Measurements from ENCODE around the gene RFX3.

Gene RFX3

GRCh38 chr9:3433066-3433465 lies 92.7 kb downstream of the RFX3 start:
- no peak overlapping the region for H3K4me3 Mint-ChIP-seq
- ATAC-seq (replicated peaks) (no peak), DNase-seq (no peak)
- H3K27ac Mint-ChIP-seq, result no peak overlapping the region
- no peaks in the 10 kb centered on the region for H3K27me3 Mint-ChIP-seq
- peaks cover 0 to 16% of the 10 kb centered on the region in 2 donors for H3K4me1 Mint-ChIP-seq (ENCODE audit: low read depth in 2 of 2)
- no peaks in the 10 kb centered on the region for H3K9me3 Mint-ChIP-seq
- H3K36me3 Mint-ChIP-seq (ENCODE audit: insufficient read depth), result no peaks in the 10 kb centered on the region

GRCh38 chr9:3431890-3432289 lies 93.9 kb downstream of the RFX3 start:
- Mint-ChIP-seq H3K4me1 (ENCODE audit: low read depth in 2 of 2) (peaks cover 0 to 16% of the 10 kb centered on the region in 2 donors), H3K36me3 (ENCODE audit: insufficient read depth) (no peaks in the 10 kb centered on the region), H3K9me3 (no peaks in the 10 kb centered on the region), H3K4me3 (no peak overlapping the region), H3K27me3 (no peaks in the 10 kb centered on the region), H3K27ac (no peak overlapping the region)
- ATAC-seq (replicated peaks), result no peak
- no peak for DNase-seq

DNA sequence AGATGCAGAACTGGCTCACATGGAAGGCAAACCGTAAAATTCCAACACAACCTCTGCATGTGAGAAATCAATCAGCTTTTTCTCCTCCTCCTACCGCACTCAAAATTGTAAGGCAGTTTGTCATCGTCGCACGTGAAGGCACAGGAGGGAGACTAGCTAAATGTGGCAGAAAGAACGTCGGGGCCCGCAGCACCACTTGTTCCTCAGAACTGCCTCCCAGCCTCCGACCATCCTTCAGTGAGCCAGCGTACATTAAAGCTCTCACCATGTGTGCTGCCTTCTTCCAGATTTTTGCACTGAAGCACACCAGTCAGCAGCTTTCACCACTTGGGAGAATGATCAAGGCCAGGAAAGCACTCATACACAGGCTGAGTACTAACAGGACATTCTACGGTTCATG lies 105.9 kb downstream of the RFX3 start:
- H3K4me1 Mint-ChIP-seq (ENCODE audit: low read depth in 2 of 2), result peaks cover 2 to 17% of the 10 kb centered on the region in 2 donors
- no peak for DNase-seq
- no peaks in the 10 kb centered on the region for H3K36me3 Mint-ChIP-seq (ENCODE audit: insufficient read depth)
- no peak overlapping the region for H3K4me3 Mint-ChIP-seq
- H3K27ac Mint-ChIP-seq, result no peak overlapping the region
- H3K9me3 Mint-ChIP-seq, result no peaks in the 10 kb centered on the region
- H3K27me3 Mint-ChIP-seq, result no peaks in the 10 kb centered on the region
- ATAC-seq (replicated peaks), result no peak

- DNase-seq, result no peak
- H3K9me3 Mint-ChIP-seq, result no peaks in the 10 kb centered on the region
- no peaks in the 10 kb centered on the region for H3K36me3 Mint-ChIP-seq (ENCODE audit: insufficient read depth)
- H3K4me1 Mint-ChIP-seq (ENCODE audit: low read depth in 2 of 2), result peaks cover 2 to 8% of the 10 kb centered on the region in 2 donors
- no peaks in the 10 kb centered on the region for H3K27me3 Mint-ChIP-seq
- no peak overlapping the region for H3K27ac Mint-ChIP-seq
- no peak for ATAC-seq (replicated peaks)
- H3K4me3 Mint-ChIP-seq, result no peak overlapping the region
Measured at GRCh38 chr9:3415906-3416305, 109.9 kb downstream of the RFX3 start.

DNA sequence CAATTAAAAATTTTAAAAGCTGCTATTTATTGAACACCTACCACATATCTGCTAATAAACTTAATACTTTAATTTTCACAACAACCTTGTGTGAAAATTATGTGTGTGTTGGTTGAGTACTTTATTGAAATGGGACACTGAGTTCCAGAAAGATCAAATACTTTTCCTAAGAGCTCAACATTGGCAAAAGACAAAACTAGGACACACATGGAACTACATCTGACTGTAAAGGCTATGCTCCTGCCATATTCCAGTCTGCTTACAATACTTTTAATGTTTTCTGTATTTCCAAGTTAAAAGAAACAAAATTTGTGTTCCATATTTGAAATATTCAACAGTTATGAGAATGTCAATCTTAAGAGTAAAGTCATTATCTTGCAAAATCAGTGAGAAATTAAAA lies 111.8 kb downstream of the RFX3 start:
- no peaks in the 10 kb centered on the region for H3K9me3 Mint-ChIP-seq
- no peak overlapping the region for H3K27ac Mint-ChIP-seq
- peaks cover 2 to 8% of the 10 kb centered on the region in 2 donors for H3K4me1 Mint-ChIP-seq (ENCODE audit: low read depth in 2 of 2)
- no peaks in the 10 kb centered on the region for H3K36me3 Mint-ChIP-seq (ENCODE audit: insufficient read depth)
- H3K27me3 Mint-ChIP-seq, result no peaks in the 10 kb centered on the region
- DNase-seq (no peak), ATAC-seq (replicated peaks) (no peak)
- no peak overlapping the region for H3K4me3 Mint-ChIP-seq

DNA sequence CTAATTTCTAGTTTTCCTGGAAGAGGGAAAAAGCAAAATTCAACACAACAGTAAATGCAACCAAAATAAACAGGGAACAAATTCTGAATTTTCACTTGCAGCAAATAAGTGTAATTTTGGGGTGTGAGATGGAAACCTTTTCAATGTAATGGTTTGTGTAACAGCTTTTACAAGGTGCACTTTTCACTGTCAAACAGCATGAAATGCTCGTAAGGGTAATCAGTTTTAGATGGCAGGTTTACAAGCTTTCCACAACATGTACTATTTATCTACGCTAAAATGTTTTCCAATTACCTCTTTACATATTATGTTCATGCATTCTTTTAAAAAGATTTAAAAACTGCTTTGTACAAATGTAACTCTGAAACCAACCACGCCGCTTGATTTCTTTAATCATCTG lies 115.3 kb downstream of the RFX3 start:
- no peaks in the 10 kb centered on the region for H3K9me3 Mint-ChIP-seq
- H3K4me1 Mint-ChIP-seq (ENCODE audit: low read depth in 2 of 2), result peaks cover 3 to 12% of the 10 kb centered on the region in 2 donors
- H3K4me3 Mint-ChIP-seq, result no peak overlapping the region
- no peak overlapping the region for H3K27ac Mint-ChIP-seq
- H3K27me3 Mint-ChIP-seq, result no peaks in the 10 kb centered on the region
- DNase-seq (no peak), ATAC-seq (replicated peaks) (no peak)
- peaks cover 3% of the 10 kb centered on the region for H3K36me3 Mint-ChIP-seq (ENCODE audit: insufficient read depth)

- Mint-ChIP-seq H3K36me3 (ENCODE audit: insufficient read depth) (peaks cover 3% of the 10 kb centered on the region), H3K9me3 (no peaks in the 10 kb centered on the region), H3K27me3 (no peaks in the 10 kb centered on the region), H3K27ac (no peak overlapping the region), H3K4me3 (no peak overlapping the region), H3K4me1 (ENCODE audit: low read depth in 2 of 2) (peaks cover 3 to 12% of the 10 kb centered on the region in 2 donors)
- ATAC-seq (replicated peaks) (no peak), DNase-seq (no peak)
Measured at GRCh38 chr9:3409453-3409852, 116.3 kb downstream of the RFX3 start.

- Mint-ChIP-seq H3K9me3 (no peaks in the 10 kb centered on the region), H3K27me3 (no peaks in the 10 kb centered on the region), H3K4me1 (ENCODE audit: low read depth in 2 of 2) (peaks cover 3 to 18% of the 10 kb centered on the region in 2 donors), H3K36me3 (ENCODE audit: insufficient read depth) (peaks cover 3% of the 10 kb centered on the region), H3K4me3 (no peak overlapping the region), H3K27ac (no peak overlapping the region)
- ATAC-seq (replicated peaks) (no peak), DNase-seq (no peak)
Measured at GRCh38 chr9:3403315-3403714, 122.5 kb downstream of the RFX3 start.

GRCh38 chr9:3401221-3401954 lies 124.4 kb downstream of the RFX3 start:
- H3K27me3 Mint-ChIP-seq, result no peaks in the 10 kb centered on the region
- ATAC-seq (replicated peaks), result no peak
- H3K4me3 Mint-ChIP-seq, result no peak overlapping the region
- no peak overlapping the region for H3K27ac Mint-ChIP-seq
- H3K36me3 Mint-ChIP-seq (ENCODE audit: insufficient read depth), result peaks cover 3% of the 10 kb centered on the region
- H3K9me3 Mint-ChIP-seq, result no peaks in the 10 kb centered on the region
- no peak for DNase-seq
- peaks cover 7 to 22% of the 10 kb centered on the region in 2 donors for H3K4me1 Mint-ChIP-seq (ENCODE audit: low read depth in 2 of 2)

GRCh38 chr9:3398232-3398648 lies 127.6 kb downstream of the RFX3 start:
- H3K27me3 Mint-ChIP-seq, result no peaks in the 10 kb centered on the region
- peaks cover 12% of the 10 kb centered on the region for H3K36me3 Mint-ChIP-seq (ENCODE audit: insufficient read depth)
- peak; percentile 54 for ATAC-seq (replicated peaks)
- H3K4me1 Mint-ChIP-seq (ENCODE audit: low read depth in 2 of 2), result peaks cover 7 to 19% of the 10 kb centered on the region in 2 donors
- H3K9me3 Mint-ChIP-seq, result no peaks in the 10 kb centered on the region
- peak overlapping the region; percentile 13 to 72 for H3K27ac Mint-ChIP-seq
- DNase-seq, result no peak
- H3K4me3 Mint-ChIP-seq, result peak overlapping the region; percentile 11 to 51

DNA sequence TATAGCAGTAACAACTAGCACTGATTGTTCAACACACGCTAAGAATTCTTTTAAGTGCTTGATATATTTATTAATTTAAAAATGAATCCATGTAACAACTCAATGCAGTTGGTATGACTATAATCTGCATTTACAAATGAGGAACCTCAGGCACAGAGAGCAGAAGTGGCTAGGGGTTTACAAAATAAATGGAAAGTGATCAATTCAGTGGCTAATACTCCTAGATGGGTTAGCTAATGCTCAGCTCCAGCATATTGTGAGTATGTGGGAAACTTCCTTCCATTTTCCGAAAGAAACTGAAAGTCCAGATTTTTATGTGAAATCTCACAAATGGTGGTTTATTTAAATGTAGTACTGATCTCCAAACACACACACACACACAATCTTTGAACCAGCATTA lies 128.0 kb downstream of the RFX3 start:
- H3K4me1 Mint-ChIP-seq (ENCODE audit: low read depth in 2 of 2), result peaks cover 7 to 19% of the 10 kb centered on the region in 2 donors

DNA sequence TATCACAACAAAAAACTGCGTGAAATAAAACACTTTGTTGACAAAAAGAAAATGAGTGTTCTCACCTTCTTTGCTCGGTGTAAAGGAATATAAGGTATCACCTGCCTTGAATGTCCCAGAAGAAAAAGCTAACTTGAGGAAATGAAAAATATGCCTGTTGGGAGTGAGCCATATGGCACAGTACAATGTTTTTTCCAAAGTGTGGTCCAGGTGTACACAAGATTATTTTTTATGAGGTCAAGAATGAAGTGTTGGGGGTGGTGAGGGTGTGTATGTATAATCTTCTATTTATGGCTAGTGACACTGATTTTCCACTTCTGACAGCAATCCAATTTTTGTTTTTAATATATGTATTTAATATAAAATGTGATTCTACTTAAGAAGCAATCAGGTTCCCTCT lies 134.4 kb downstream of the RFX3 start:
- ATAC-seq (replicated peaks), result no peak
- no peaks in the 10 kb centered on the region for H3K9me3 Mint-ChIP-seq
- H3K4me3 Mint-ChIP-seq, result no peak overlapping the region
- H3K27me3 Mint-ChIP-seq, result no peaks in the 10 kb centered on the region
- no peak overlapping the region for H3K27ac Mint-ChIP-seq
- peaks cover 12% of the 10 kb centered on the region for H3K36me3 Mint-ChIP-seq (ENCODE audit: insufficient read depth)
- H3K4me1 Mint-ChIP-seq (ENCODE audit: low read depth in 2 of 2), result peaks cover 6 to 12% of the 10 kb centered on the region in 2 donors
- no peak for DNase-seq

More for the DNA sequence above, 128.0 kb downstream of the RFX3 start:
- ATAC-seq (replicated peaks) (no peak), DNase-seq (no peak)
- Mint-ChIP-seq H3K36me3 (ENCODE audit: insufficient read depth) (peaks cover 12% of the 10 kb centered on the region), H3K27me3 (no peaks in the 10 kb centered on the region), H3K4me3 (peak overlapping the region; percentile 11 to 51), H3K9me3 (no peaks in the 10 kb centered on the region), H3K27ac (peak overlapping the region; percentile 13 to 72)

GRCh38 chr9:3386753-3387152 lies 139.0 kb downstream of the RFX3 start:
- Mint-ChIP-seq H3K4me3 (no peak overlapping the region), H3K36me3 (ENCODE audit: insufficient read depth) (no peaks in the 10 kb centered on the region), H3K27me3 (no peaks in the 10 kb centered on the region), H3K27ac (no peak overlapping the region), H3K4me1 (ENCODE audit: low read depth in 2 of 2) (peaks cover 8 to 20% of the 10 kb centered on the region in 2 donors), H3K9me3 (no peaks in the 10 kb centered on the region)
- DNase-seq (no peak), ATAC-seq (replicated peaks) (no peak)

GRCh38 chr9:3385871-3386270 lies 139.9 kb downstream of the RFX3 start:
- Mint-ChIP-seq H3K4me1 (ENCODE audit: low read depth in 2 of 2) (peaks cover 8 to 20% of the 10 kb centered on the region in 2 donors), H3K4me3 (no peak overlapping the region), H3K27ac (no peak overlapping the region), H3K9me3 (no peaks in the 10 kb centered on the region), H3K36me3 (ENCODE audit: insufficient read depth) (no peaks in the 10 kb centered on the region), H3K27me3 (no peaks in the 10 kb centered on the region)
- DNase-seq, result no peak
- ATAC-seq (replicated peaks), result no peak

Data from effector memory CD8-positive, alpha-beta T cell (primary cell).